Measurements from ENCODE around the gene CD80.
A peak's percentile ranks its signal among the peaks of the same experiment; 100 is the strongest.

GRCh38 chr3:119600732-119601131, 41.3 kb upstream of the CD80 start:
- TF ChIP-seq CTCF (tag by site-specific recombination; IDR thresholded peaks at IDR 0.05) (0 out of 2 replicates have a peak, but pooled peaks have one; percentile 19), ZNF335 (tag by site-specific recombination; conservative IDR thresholded peaks at IDR 0.05) (no peak), PRDM10 (tag by site-specific recombination; IDR thresholded peaks at IDR 0.05) (no peak)
